ENCODE data around the gene MT1M.
"Not testable (repeated sequence)": the region's sequence is repeated elsewhere in the genome, so short reads cannot be mapped to it uniquely, and the experiment has no call there.

The MT1M gene

GRCh38 chr16:56615353-56615752, 17.1 kb upstream of the MT1M start:
- ATAC-seq (ENCODE audit: low read depth) (no peak), DNase-seq (ENCODE audit: low spot score in 2 of 2) (no peak)
- H3K27ac Mint-ChIP-seq, result no peak overlapping the region
- no peaks in the 10 kb centered on the region for H3K9me3 Mint-ChIP-seq
- H3K4me1 Mint-ChIP-seq, result peaks cover 16% of the 10 kb centered on the region
- no peak overlapping the region for H3K4me3 Mint-ChIP-seq
- H3K27me3 Mint-ChIP-seq, result peaks cover 10% of the 10 kb centered on the region
- H3K36me3 Mint-ChIP-seq, result no peaks in the 10 kb centered on the region

DNA sequence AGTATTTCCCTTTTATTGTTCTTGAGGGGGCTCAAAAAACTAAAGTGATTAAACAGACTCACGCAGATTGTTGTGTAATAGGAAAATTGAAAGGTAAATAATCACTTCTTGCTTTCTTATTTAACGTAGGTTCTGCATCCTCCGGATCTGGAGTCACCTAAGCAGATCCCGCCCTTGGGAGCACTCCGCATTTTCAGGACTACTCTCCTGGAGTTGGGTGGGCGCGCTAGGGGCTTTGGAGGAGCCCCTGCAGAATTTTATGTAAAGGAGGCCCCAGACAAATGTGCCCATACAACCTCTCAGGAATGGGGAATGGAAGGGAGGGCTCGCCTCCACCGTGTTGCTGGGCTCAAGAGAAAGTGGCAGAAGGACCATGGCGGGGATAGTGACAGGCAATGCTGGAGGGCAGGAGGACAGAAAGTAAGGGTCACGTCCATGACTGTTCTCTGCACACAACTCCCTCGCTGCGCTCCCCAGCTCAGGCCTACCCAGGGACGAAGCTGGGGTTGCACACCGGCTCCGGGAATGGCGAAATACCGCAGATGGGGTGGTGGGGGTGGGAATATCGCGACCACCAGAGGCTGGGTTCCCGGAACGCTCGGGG, 15.7 kb upstream of the MT1M start:
- no peak overlapping the region for H3K27ac Mint-ChIP-seq

DNA sequence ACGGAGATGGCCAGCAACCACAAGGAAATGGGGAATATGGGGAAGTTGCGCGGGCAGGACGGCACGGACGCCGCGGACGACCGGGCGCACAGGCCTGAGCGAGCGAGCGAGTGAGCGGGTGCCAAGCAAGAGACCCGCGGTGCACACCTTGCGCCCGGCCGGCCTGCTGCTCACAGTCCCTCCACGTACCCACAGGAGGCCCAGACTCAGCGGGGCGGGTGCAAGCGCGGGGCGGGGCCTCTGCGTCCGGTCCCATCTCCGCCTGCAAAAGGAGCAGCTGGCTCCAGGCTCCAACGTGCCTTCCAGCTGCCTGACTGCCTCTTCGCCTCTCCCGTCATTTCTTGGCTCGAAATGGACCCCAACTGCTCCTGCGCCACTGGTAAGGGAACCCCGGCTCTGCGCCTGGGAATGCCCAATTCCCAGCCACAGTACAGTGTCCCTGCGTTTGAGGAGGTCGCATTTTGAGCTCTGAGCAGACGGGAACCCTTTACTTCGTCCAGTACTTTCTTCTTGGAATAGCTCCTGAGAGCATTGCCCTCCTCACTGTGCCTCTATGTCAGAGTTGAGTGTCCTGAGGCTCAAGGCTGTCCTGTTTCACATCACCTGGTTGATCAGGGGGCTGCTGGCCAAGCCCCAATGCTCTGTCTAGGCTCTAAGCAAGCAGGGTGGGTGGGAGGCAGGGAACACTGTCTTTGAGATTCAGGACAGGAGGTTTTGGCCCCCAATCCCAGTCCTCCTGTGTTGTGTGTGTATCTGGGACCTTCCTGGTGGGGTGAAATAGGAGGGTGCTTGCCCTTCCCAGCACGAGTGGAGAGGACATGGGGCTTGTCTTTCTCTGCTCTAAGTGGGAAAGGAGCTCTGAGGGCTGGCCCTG, 15.0 kb upstream of the MT1M start:
- Mint-ChIP-seq H3K9me3 (no peaks in the 10 kb centered on the region), H3K4me3 (peak overlapping the region; percentile 66), H3K4me1 (peaks cover 6% of the 10 kb centered on the region), H3K27me3 (peaks cover 12% of the 10 kb centered on the region), H3K36me3 (no peaks in the 10 kb centered on the region), H3K27ac (no peak overlapping the region)
- no peak for DNase-seq (ENCODE audit: low spot score in 2 of 2)
- peak; percentile 27 for ATAC-seq (ENCODE audit: low read depth)

More for the DNA sequence above, 15.7 kb upstream of the MT1M start:
- no peak for DNase-seq (ENCODE audit: low spot score in 2 of 2)
- ATAC-seq (ENCODE audit: low read depth), result no peak
- H3K4me3 Mint-ChIP-seq, result peak overlapping the region; percentile 64
- H3K36me3 Mint-ChIP-seq, result no peaks in the 10 kb centered on the region
- peaks cover 6% of the 10 kb centered on the region for H3K4me1 Mint-ChIP-seq
- H3K27me3 Mint-ChIP-seq, result peaks cover 12% of the 10 kb centered on the region
- no peaks in the 10 kb centered on the region for H3K9me3 Mint-ChIP-seq

GRCh38 chr16:56618138-56618537, 14.3 kb upstream of the MT1M start:
- Mint-ChIP-seq H3K4me3 (no peak overlapping the region), H3K27me3 (peaks cover 12% of the 10 kb centered on the region), H3K36me3 (no peaks in the 10 kb centered on the region)

GRCh38 chr16:56620339-56620897, 12.0 kb upstream of the MT1M start:
- Mint-ChIP-seq H3K4me1 (peaks cover 11% of the 10 kb centered on the region), H3K27ac (no peak overlapping the region), H3K36me3 (no peaks in the 10 kb centered on the region), H3K27me3 (peaks cover 22% of the 10 kb centered on the region), H3K4me3 (no peak overlapping the region), H3K9me3 (no peaks in the 10 kb centered on the region)
- DNase-seq (ENCODE audit: low spot score in 2 of 2) (no peak), ATAC-seq (ENCODE audit: low read depth) (no peak)

More at GRCh38 chr16:56618138-56618537, 14.3 kb upstream of the MT1M start:
- H3K4me1 Mint-ChIP-seq, result peaks cover 6% of the 10 kb centered on the region
- ATAC-seq (ENCODE audit: low read depth) (no peak), DNase-seq (ENCODE audit: low spot score in 2 of 2) (no peak)
- H3K27ac Mint-ChIP-seq, result no peak overlapping the region
- H3K9me3 Mint-ChIP-seq, result no peaks in the 10 kb centered on the region

GRCh38 chr16:56621665-56622445, 10.6 kb upstream of the MT1M start:
- not testable (repeated sequence) for DNase-seq (ENCODE audit: low spot score in 2 of 2); ATAC-seq (ENCODE audit: low read depth); H3K36me3 Mint-ChIP-seq; H3K27ac Mint-ChIP-seq; H3K9me3 Mint-ChIP-seq; H3K4me3 Mint-ChIP-seq
- H3K4me1 Mint-ChIP-seq, result peaks cover 14% of the 10 kb centered on the region
- H3K27me3 Mint-ChIP-seq, result peaks cover 25% of the 10 kb centered on the region

GRCh38 chr16:56623184-56623583, 9.3 kb upstream of the MT1M start:
- H3K4me3 Mint-ChIP-seq; DNase-seq (ENCODE audit: low spot score in 2 of 2); ATAC-seq (ENCODE audit: low read depth); H3K27ac Mint-ChIP-seq; H3K9me3 Mint-ChIP-seq; H3K36me3 Mint-ChIP-seq; H3K4me1 Mint-ChIP-seq: not testable (repeated sequence)
- peaks cover 18% of the 10 kb centered on the region for H3K27me3 Mint-ChIP-seq

- H3K27me3 Mint-ChIP-seq, result peaks cover 18% of the 10 kb centered on the region
- H3K9me3 Mint-ChIP-seq, result no peaks in the 10 kb centered on the region
- H3K36me3 Mint-ChIP-seq, result no peaks in the 10 kb centered on the region
- peaks cover 10% of the 10 kb centered on the region for H3K4me1 Mint-ChIP-seq
- ATAC-seq (ENCODE audit: low read depth) (no peak), DNase-seq (ENCODE audit: low spot score in 2 of 2) (no peak)
- no peak overlapping the region for H3K4me3 Mint-ChIP-seq
- no peak overlapping the region for H3K27ac Mint-ChIP-seq
These were observed 8.8 kb upstream of the MT1M start for GRCh38 chr16:56623637-56624036.

DNA sequence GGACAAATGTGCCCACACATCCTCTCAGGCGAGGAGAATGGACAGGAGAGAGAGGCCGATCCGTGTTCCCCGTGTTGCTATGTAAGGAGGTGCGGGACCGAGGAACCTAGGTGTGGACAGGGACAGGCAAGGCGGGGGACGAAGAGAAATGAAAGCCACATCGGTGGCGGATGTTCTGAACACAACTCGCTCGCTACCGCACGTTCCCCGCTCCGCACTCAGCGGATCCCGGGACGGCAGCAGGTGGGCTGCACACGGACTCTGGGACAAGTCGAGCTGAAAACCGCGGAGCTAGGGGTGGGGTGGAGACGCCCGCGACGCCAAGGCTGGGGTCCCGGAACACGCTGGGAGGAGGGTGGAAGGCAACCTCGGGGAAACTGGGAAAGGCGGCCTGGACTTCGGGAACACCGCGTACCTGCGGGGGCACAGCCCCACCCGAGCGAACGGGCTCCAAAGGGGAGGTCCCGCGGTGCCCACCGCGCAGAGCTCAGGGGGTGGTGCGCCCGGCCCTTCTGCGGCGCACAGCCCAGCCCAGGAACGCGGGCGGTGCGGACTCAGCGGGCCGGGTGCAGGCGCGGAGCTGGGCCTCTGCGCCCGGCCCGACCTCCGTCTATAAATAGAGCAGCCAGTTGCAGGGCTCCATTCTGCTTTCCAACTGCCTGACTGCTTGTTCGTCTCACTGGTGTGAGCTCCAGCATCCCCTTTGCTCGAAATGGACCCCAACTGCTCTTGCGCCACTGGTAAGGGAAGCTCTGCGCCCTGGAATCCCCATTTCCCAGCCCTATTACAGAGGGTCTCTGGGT, 7.1 kb upstream of the MT1M start, which contains the start of gene MT1E:
TSS of gene MT1E (plus strand) at position 642 of the 803 bp plus-strand sequence. CDS start at position 713, 71 bp downstream.
- no peaks in the 10 kb centered on the region for H3K36me3 Mint-ChIP-seq
- H3K9me3 Mint-ChIP-seq, result no peaks in the 10 kb centered on the region
- H3K4me3 Mint-ChIP-seq, result peak within 1 kb of the TSS; percentile 81
- H3K27me3 Mint-ChIP-seq, result peaks cover 16% of the 10 kb centered on the region
- H3K27ac Mint-ChIP-seq, result no peak within 1 kb of the TSS
- H3K4me1 Mint-ChIP-seq, result peaks cover 17% of the 10 kb centered on the region
- DNase-seq (ENCODE audit: low spot score in 2 of 2), result no peak
- peak; percentile 45 for ATAC-seq (ENCODE audit: low read depth)

DNA sequence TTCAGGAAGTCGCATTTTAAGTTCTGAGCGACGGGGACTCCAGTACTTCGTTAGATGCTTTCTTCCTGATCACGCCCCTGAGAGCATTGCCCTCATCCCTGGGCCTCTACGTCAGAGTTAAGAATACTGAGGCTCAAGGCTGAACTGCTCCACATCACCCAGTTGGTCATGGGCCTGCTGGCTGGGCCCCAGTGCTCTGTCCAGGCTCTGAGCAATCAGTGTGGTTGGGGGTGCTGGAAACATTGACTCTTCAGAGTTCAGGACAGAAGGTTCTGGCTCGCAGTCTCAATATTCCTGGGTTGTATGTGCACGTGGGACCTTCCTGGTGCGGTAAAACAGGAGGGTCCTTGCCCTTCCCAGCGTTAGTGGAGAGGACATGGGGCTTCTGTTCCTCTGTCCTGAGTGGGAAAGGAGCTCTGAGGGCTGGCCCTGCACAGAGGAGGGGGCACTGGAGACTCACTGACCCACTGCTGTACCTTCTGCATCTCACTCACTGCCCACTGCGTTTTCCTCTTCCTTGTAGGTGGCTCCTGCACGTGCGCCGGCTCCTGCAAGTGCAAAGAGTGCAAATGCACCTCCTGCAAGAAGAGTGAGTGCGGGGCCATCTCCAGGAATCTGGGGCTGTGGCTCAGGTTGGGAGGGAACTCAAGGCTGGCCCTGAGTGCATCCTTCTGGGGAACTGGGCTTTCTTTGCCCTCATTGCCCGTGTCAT, 6.4 kb upstream of the MT1M start:
- ATAC-seq (ENCODE audit: low read depth), result no peak
- no peaks in the 10 kb centered on the region for H3K36me3 Mint-ChIP-seq
- no peak for DNase-seq (ENCODE audit: low spot score in 2 of 2)
- peak overlapping the region; percentile 76 for H3K4me3 Mint-ChIP-seq
- H3K27me3 Mint-ChIP-seq, result peaks cover 14% of the 10 kb centered on the region
- no peak overlapping the region for H3K27ac Mint-ChIP-seq
- H3K4me1 Mint-ChIP-seq, result peaks cover 21% of the 10 kb centered on the region
- no peaks in the 10 kb centered on the region for H3K9me3 Mint-ChIP-seq

DNA sequence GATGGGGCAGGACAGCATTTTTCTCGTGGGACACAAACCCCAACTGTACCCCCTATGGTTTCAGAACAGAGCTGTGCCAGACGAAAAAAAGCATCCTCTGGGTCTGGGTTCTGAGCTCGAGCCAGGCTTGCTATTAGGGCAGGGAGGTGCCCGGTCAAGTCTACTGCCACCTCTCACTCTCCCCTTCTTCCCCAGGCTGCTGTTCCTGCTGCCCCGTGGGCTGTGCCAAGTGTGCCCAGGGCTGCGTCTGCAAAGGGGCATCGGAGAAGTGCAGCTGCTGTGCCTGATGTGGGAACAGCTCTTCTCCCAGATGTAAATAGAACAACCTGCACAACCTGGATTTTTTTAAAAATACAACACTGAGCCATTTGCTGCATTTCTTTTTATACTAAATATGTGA, 5.8 kb upstream of the MT1M start:
- ATAC-seq (ENCODE audit: low read depth) (no peak), DNase-seq (ENCODE audit: low spot score in 2 of 2) (no peak)
- Mint-ChIP-seq H3K27me3 (peaks cover 15% of the 10 kb centered on the region), H3K27ac (no peak overlapping the region), H3K36me3 (no peaks in the 10 kb centered on the region), H3K4me1 (peaks cover 21% of the 10 kb centered on the region), H3K9me3 (no peaks in the 10 kb centered on the region), H3K4me3 (no peak overlapping the region)

DNA sequence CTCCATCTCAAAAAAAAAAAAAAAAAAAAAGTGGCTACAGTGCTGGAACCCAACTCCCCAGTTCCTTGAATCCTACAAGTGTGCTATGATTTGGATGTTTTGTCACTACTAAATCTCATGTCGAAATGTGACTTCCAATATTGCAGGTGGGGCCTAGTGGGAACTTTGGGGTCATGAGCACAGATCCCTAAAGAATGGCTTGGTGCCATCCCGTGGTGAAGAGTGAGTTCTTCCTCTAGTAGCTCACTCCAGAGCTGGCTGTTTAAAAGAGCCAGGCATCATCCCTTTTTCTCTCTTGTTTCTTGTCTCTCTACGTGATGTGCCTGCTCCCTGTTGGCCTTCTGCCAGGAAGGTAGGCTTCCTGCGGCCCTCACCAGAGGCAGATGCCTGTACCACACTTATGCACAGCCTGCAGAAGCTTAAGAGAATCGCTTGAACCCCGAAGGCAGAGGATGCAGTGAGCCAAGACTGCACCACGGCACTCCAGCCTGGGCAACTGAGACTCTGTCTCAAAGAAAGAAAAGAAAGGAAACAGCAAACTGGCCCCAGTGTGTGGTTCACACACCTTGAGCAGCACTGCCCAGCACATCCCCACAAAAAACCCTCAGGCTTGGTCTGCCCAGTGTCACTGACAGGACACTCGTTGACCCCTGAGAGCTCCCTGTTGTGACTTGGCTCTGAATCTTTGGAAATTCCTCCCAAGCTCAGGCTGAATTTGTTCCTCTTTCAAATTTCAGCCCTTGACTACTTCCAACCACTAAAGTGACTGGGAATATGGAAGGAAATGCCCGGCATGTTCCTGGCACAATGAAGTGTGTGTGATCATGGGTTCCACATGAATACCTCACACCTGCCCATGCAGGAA, 3.7 kb upstream of the MT1M start:
- ATAC-seq (ENCODE audit: low read depth) (no peak), DNase-seq (ENCODE audit: low spot score in 2 of 2) (no peak)
- Mint-ChIP-seq H3K27me3 (peaks cover 20% of the 10 kb centered on the region), H3K36me3 (no peaks in the 10 kb centered on the region), H3K9me3 (no peaks in the 10 kb centered on the region), H3K4me1 (peaks cover 28% of the 10 kb centered on the region), H3K27ac (no peak overlapping the region), H3K4me3 (no peak overlapping the region)

Data from memory B cell (primary cell).